H9 (cell line): ENCODE data around the gene SLC25A26. TPM values are rescaled to one million over a fixed set of nuclear protein-coding genes. Genes with fewer than 3 reads are reported as not detected.

Experiments used
- DNase-seq: peaks from one replicate; pipeline ENCODE4 v3.0.0-alpha.2; 2017
- H2AFZ ChIP-seq: one replicate; pipeline ENCODE4 v1.6.1; 2013; ENCODE audit warnings: mild to moderate bottlenecking, low read length, control low read depth, moderate library complexity
- H2AK5ac ChIP-seq: 2 replicates; pipeline ENCODE4 v1.6.1; 2013; ENCODE audit warnings: low read length, control low read depth, mixed read lengths; ENCODE audit not compliant: insufficient read length
- H2BK120ac ChIP-seq: one replicate; pipeline ENCODE4 v1.6.1; 2013; ENCODE audit warnings: low read depth, mild to moderate bottlenecking, low read length, control low read depth, inconsistent platforms; ENCODE audit not compliant: poor library complexity, severe bottlenecking
- H2BK12ac ChIP-seq: 2 replicates; pipeline ENCODE4 v1.6.1; 2013; ENCODE audit warnings: low read length, control low read depth, mixed read lengths, low read depth; ENCODE audit not compliant: insufficient read length
- H2BK15ac ChIP-seq: 2 replicates; pipeline ENCODE4 v1.6.1; 2013; ENCODE audit warnings: low read depth, low read length, control low read depth
- H2BK20ac ChIP-seq: one replicate; pipeline ENCODE4 v1.6.1; 2013; ENCODE audit warnings: low read depth, mild to moderate bottlenecking, low read length, control low read depth, inconsistent platforms; ENCODE audit not compliant: poor library complexity, severe bottlenecking
- H2BK5ac ChIP-seq: 2 replicates; pipeline ENCODE4 v1.6.1; 2013; ENCODE audit warnings: low read length, control low read depth, mixed read lengths; ENCODE audit not compliant: insufficient read length
- H3K14ac ChIP-seq: 2 replicates; pipeline ENCODE4 v1.6.1; 2013; ENCODE audit warnings: low read length, control low read depth; ENCODE audit not compliant: insufficient read depth
- H3K18ac ChIP-seq: 2 replicates; pipeline ENCODE4 v1.6.1; 2013; ENCODE audit warnings: low read depth, mild to moderate bottlenecking, mixed read lengths, low read length, control low read depth; ENCODE audit not compliant: insufficient read length
- H3K23ac ChIP-seq: 2 replicates; pipeline ENCODE4 v1.6.1; 2013; ENCODE audit warnings: low read length, control low read depth, mixed read lengths, low read depth; ENCODE audit not compliant: insufficient read length
- H3K23me2 ChIP-seq: 2 replicates; pipeline ENCODE4 v1.6.1; 2013; ENCODE audit warnings: low read depth, mild to moderate bottlenecking, mixed read lengths, low read length, control low read depth; ENCODE audit not compliant: insufficient read length, poor library complexity, severe bottlenecking
- H3K27ac ChIP-seq: 2 replicates; pipeline ENCODE4 v1.5.1; 2013; ENCODE audit warnings: low read length, control low read depth, mixed read lengths, low read depth; ENCODE audit not compliant: insufficient read length
- H3K27me3 ChIP-seq: 2 replicates; pipeline ENCODE4 v1.6.1; 2013; ENCODE audit warnings: low read length, control low read depth, inconsistent platforms; ENCODE audit not compliant: insufficient read depth
- H3K4ac ChIP-seq: 2 replicates; pipeline ENCODE4 v1.6.1; 2013; ENCODE audit warnings: low read depth, mild to moderate bottlenecking, control low read depth, inconsistent platforms, low read length, moderate library complexity
- H3K4me1 ChIP-seq: 2 replicates; pipeline ENCODE4 v1.6.1; 2013; ENCODE audit warnings: low read length, control low read depth, inconsistent platforms; ENCODE audit not compliant: insufficient read depth
- H3K4me2 ChIP-seq: 2 replicates; pipeline ENCODE4 v1.6.1; 2013; ENCODE audit warnings: low read length, control low read depth, mixed read lengths; ENCODE audit not compliant: insufficient read length, insufficient read depth
- H3K56ac ChIP-seq: 2 replicates; pipeline ENCODE4 v1.6.1; 2013; ENCODE audit warnings: low read depth, mild to moderate bottlenecking, mixed read lengths, low read length, control low read depth; ENCODE audit not compliant: insufficient read length
- H3K79me1 ChIP-seq: 2 replicates; pipeline ENCODE4 v1.6.1; 2013; ENCODE audit warnings: low read depth, mild to moderate bottlenecking, moderate library complexity, low read length, control low read depth, inconsistent platforms; ENCODE audit not compliant: insufficient read depth, poor library complexity, severe bottlenecking
- H3K79me2 ChIP-seq: 2 replicates; pipeline ENCODE4 v1.6.1; 2013; ENCODE audit warnings: low read length, control low read depth, inconsistent platforms; ENCODE audit not compliant: insufficient read depth
- H3K9ac ChIP-seq: 2 replicates; pipeline ENCODE4 v1.6.1; 2013; ENCODE audit warnings: low read length, control low read depth, mixed read lengths; ENCODE audit not compliant: insufficient read length; ENCODE audit errors: extremely low read depth
- H3K9me3 ChIP-seq: one replicate; pipeline ENCODE4 v1.6.1; 2013; ENCODE audit warnings: low read depth, low read length, inconsistent platforms; ENCODE audit not compliant: control insufficient read depth
- H3T11ph ChIP-seq: one replicate; pipeline ENCODE4 v1.6.1; 2013; ENCODE audit warnings: mild to moderate bottlenecking, low read length, control low read depth, inconsistent platforms
- H4K20me1 ChIP-seq: one replicate; pipeline ENCODE4 v1.6.1; 2013; ENCODE audit not compliant: control insufficient read depth, insufficient read length, insufficient read depth
- H4K5ac ChIP-seq: 2 replicates; pipeline ENCODE4 v1.6.1; 2013; ENCODE audit warnings: low read depth, mild to moderate bottlenecking, mixed read lengths, low read length, control low read depth; ENCODE audit not compliant: insufficient read length
- H4K8ac ChIP-seq: replicated peaks from 2 replicates; pipeline ENCODE4 v1.6.1; 2013; ENCODE audit warnings: low read length, control low read depth, mixed read lengths, low read depth; ENCODE audit not compliant: insufficient read length
- H4K91ac ChIP-seq: 2 replicates; pipeline ENCODE4 v1.6.1; 2013; ENCODE audit warnings: low read depth, mild to moderate bottlenecking, moderate library complexity, mixed read lengths, low read length, control low read depth; ENCODE audit not compliant: insufficient read length
- H3K27ac Mint-ChIP-seq, 3 experiments: 2 replicates in 2 of 3; 3 replicates in 1 of 3; pipeline ENCODE4 v1.8.0; 2020 to 2021; ENCODE audit warnings: mixed read lengths in 3 of 3, mild to moderate bottlenecking in 1 of 3, moderate library complexity in 1 of 3
- H3K27me3 Mint-ChIP-seq: 2 replicates; pipeline ENCODE4 v1.8.0; 2021; ENCODE audit warnings: low read depth, mild to moderate bottlenecking, moderate library complexity, mixed read lengths
- H3K36me3 Mint-ChIP-seq, 3 experiments: 2 replicates in 2 of 3; 3 replicates in 1 of 3; pipeline ENCODE4 v1.8.0; 2020 to 2021; ENCODE audit warnings: low read depth in 3 of 3, mixed read lengths in 3 of 3; ENCODE audit not compliant: insufficient read depth in 1 of 3
- H3K4me1 Mint-ChIP-seq, 2 experiments: 2 replicates each; pipeline ENCODE4 v1.8.0; 2020; ENCODE audit warnings: mixed read lengths in 2 of 2
- H3K4me3 Mint-ChIP-seq, 2 experiments: 2 replicates in 1 of 2; 3 replicates in 1 of 2; pipeline ENCODE4 v1.8.0; 2020 to 2021; ENCODE audit warnings: mild to moderate bottlenecking in 2 of 2, mixed read lengths in 2 of 2, moderate library complexity in 1 of 2
- H3K9me3 Mint-ChIP-seq, 2 experiments: 2 replicates in 1 of 2; 3 replicates in 1 of 2; pipeline ENCODE4 v1.8.0; 2020; ENCODE audit warnings: mild to moderate bottlenecking in 2 of 2, mixed read lengths in 2 of 2, moderate library complexity in 1 of 2
- WGBS: extraction: QIAGEN DNeasy Blood & Tissue Kit; methylation state at CpG from one replicate; pipeline ENCODE4 v1.1.7; 2013; ENCODE audit warnings: missing lambda C conversion rate, low lambda C conversion rate, mixed read lengths; ENCODE audit not compliant: insufficient read length; ENCODE audit errors: extremely low coverage; 5-methylcytosine and 5-hydroxymethylcytosine counted together
- total RNA-seq: library from RNA; stranded (reverse); gene quantifications from 2 replicates; pipeline ENCODE4 v1.2.1, GENCODE V29; 2021
- TF ChIP-seq, protein P1 (sequence below): fragments of 200-600 bp; sonication (generic); conservative IDR thresholded peaks from 3 replicates; pipeline ENCODE4 v1.8.0; 2021; ENCODE audit warnings: antibody characterized with exemption, mild to moderate bottlenecking

The SLC25A26 gene
- total RNA-seq, 1 experiment from 2014 or later = 30.2 TPM

- H3K18ac ChIP-seq = no peak overlapping the region
- Mint-ChIP-seq H3K9me3 (no peaks in the 10 kb centered on the region; a peak in 1 of 5 replicates), H3K4me1 (0 out of 4 replicates have a peak, but pooled peaks cover 0 to 2% of the 10 kb centered on the region in 2 experiments), H3K27ac (no peak overlapping the region; a peak in 1 of 7 replicates), H3K36me3 (no peaks in the 10 kb centered on the region; a peak in 1 of 7 replicates), H3K27me3 (peaks cover 4% of the 10 kb centered on the region), H3K4me3 (no peak overlapping the region)
- no peaks in the 10 kb centered on the region for H3K4me1 ChIP-seq
- no peak overlapping the region for H2BK20ac ChIP-seq
- H2BK120ac ChIP-seq = no peak overlapping the region
- no peak overlapping the region for H3K9ac ChIP-seq
- no CpG with 5 or more reads among the region's 2 CpGs for WGBS
- H2BK5ac ChIP-seq = no peak overlapping the region
- no peak overlapping the region for H4K5ac ChIP-seq
- no peak overlapping the region for H3K27ac ChIP-seq
- no peaks in the 10 kb centered on the region for H4K20me1 ChIP-seq
- no peak overlapping the region for H3K4ac ChIP-seq
- H3K14ac ChIP-seq = no peak overlapping the region
- no peaks in the 10 kb centered on the region for H3K9me3 ChIP-seq
- no peak overlapping the region for H2AFZ ChIP-seq
- H4K91ac ChIP-seq = no peak overlapping the region
- TF ChIP-seq, protein P1, sequence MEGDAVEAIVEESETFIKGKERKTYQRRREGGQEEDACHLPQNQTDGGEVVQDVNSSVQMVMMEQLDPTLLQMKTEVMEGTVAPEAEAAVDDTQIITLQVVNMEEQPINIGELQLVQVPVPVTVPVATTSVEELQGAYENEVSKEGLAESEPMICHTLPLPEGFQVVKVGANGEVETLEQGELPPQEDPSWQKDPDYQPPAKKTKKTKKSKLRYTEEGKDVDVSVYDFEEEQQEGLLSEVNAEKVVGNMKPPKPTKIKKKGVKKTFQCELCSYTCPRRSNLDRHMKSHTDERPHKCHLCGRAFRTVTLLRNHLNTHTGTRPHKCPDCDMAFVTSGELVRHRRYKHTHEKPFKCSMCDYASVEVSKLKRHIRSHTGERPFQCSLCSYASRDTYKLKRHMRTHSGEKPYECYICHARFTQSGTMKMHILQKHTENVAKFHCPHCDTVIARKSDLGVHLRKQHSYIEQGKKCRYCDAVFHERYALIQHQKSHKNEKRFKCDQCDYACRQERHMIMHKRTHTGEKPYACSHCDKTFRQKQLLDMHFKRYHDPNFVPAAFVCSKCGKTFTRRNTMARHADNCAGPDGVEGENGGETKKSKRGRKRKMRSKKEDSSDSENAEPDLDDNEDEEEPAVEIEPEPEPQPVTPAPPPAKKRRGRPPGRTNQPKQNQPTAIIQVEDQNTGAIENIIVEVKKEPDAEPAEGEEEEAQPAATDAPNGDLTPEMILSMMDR = no peak
- no peak for DNase-seq
- no peak overlapping the region for H3K23ac ChIP-seq
- H3K56ac ChIP-seq = no peak overlapping the region
- no peak overlapping the region for H2AK5ac ChIP-seq
- H3K27me3 ChIP-seq = no peaks in the 10 kb centered on the region
- H2BK15ac ChIP-seq = no peak overlapping the region
- no peaks in the 10 kb centered on the region for H3K79me1 ChIP-seq
- H3K4me2 ChIP-seq = no peak overlapping the region
- no peaks in the 10 kb centered on the region for H3K23me2 ChIP-seq
- H3T11ph ChIP-seq = no peak overlapping the region
- H4K8ac ChIP-seq = no peak overlapping the region
- no peak overlapping the region for H2BK12ac ChIP-seq
- no peaks in the 10 kb centered on the region for H3K79me2 ChIP-seq
Measured at GRCh38 chr3:66179793-66180192, 41.0 kb upstream of the SLC25A26 start.
